Thoracic aorta (tissue), 2 donors: ENCODE data around the gene LAMA5. TPM values are rescaled to one million over a fixed set of nuclear protein-coding genes. Genes with fewer than 3 reads are reported as not detected.

ENCODE experiments used
- ATAC-seq: fragments of 150-250 bp; one replicate; pipeline ENCODE4 v1.8.0; 2017; ENCODE audit warnings: low read depth; ENCODE audit not compliant: insufficient number of reproducible peaks, low FRiP score
- DNase-seq: peaks from one replicate; pipeline ENCODE4 v3.0.0-alpha.2; 2020; ENCODE audit warnings: low spot score
- H3K27ac ChIP-seq, 2 donors: fragments of 200-600 bp; sonication (generic); 1 replicate in 1 of 2; 2 replicates in 1 of 2; pipeline ENCODE4 v1.5.1; 2016; ENCODE audit warnings: mild to moderate bottlenecking in 2 of 2, moderate library complexity in 2 of 2
- H3K27me3 ChIP-seq: fragments of 200-600 bp; sonication (generic); replicated peaks from 2 replicates; pipeline ENCODE4 v1.6.0; 2016; ENCODE audit warnings: mild to moderate bottlenecking; ENCODE audit not compliant: insufficient read depth
- H3K36me3 ChIP-seq: fragments of 200-600 bp; sonication (generic); one replicate; pipeline ENCODE4 v1.5.1; 2016
- H3K4me1 ChIP-seq, 2 donors: fragments of 200-600 bp; sonication (generic); 1 replicate in 1 of 2; 2 replicates in 1 of 2; pipeline versions ENCODE4 v1.5.1 to v1.6.0; 2016; ENCODE audit warnings: low read depth in 2 of 2, mild to moderate bottlenecking in 1 of 2; ENCODE audit not compliant: control insufficient read depth in 1 of 2
- H3K4me3 ChIP-seq: fragments of 200-600 bp; sonication (generic); 2 replicates; pipeline ENCODE4 v1.5.1; 2016; ENCODE audit warnings: mild to moderate bottlenecking
- H3K9me3 ChIP-seq: fragments of 200-600 bp; sonication (generic); 2 replicates; pipeline ENCODE4 v1.5.1; 2016
- CTCF ChIP-seq: fragments of 200-600 bp; sonication (generic); IDR thresholded peaks from one replicate; pipeline ENCODE4 v1.5.1; 2019; ENCODE audit warnings: antibody characterized with exemption
- total RNA-seq, 2 donors: library from RNA; depleted of rRNA; stranded (reverse); fragments of >200 nt; gene quantifications; one replicate each; pipeline versions ENCODE4 v1.1.0 to v1.2.3, GENCODE V29; 2016

LAMA5 gene
- total RNA-seq, 2 donors from 2014 or later: 289 to 333 TPM

- no peak for DNase-seq
- Histone ChIP-seq H3K4me3 (no peak overlapping the region), H3K4me1 (no peaks in the 10 kb centered on the region), H3K27me3 (no peaks in the 10 kb centered on the region), H3K9me3 (no peaks in the 10 kb centered on the region), H3K27ac (no peak overlapping the region), H3K36me3 (peaks cover 52% of the 10 kb centered on the region)
- no peak for TF ChIP-seq CTCF
- ATAC-seq: no peak
Measured at GRCh38 chr20:62288535-62289105, 78.5 kb downstream of the LAMA5 start.

- peaks cover 50% of the 10 kb centered on the region for H3K36me3 ChIP-seq
- no peak for TF ChIP-seq CTCF
- no peak overlapping the region for H3K27ac ChIP-seq
- DNase-seq (no peak), ATAC-seq (no peak)
- H3K4me3 ChIP-seq: no peak overlapping the region
- H3K27me3 ChIP-seq: no peaks in the 10 kb centered on the region
- H3K9me3 ChIP-seq: no peaks in the 10 kb centered on the region
- H3K4me1 ChIP-seq: no peaks in the 10 kb centered on the region
Measured at GRCh38 chr20:62287759-62288534, 79.2 kb downstream of the LAMA5 start.

GRCh38 chr20:62287129-62287528, 80.0 kb downstream of the LAMA5 start:
- no peak for DNase-seq
- Histone ChIP-seq H3K9me3 (no peaks in the 10 kb centered on the region), H3K36me3 (peaks cover 56% of the 10 kb centered on the region), H3K27me3 (no peaks in the 10 kb centered on the region), H3K4me3 (no peak overlapping the region), H3K4me1 (no peaks in the 10 kb centered on the region), H3K27ac (no peak overlapping the region)
- ATAC-seq: no peak
- no peak for TF ChIP-seq CTCF

GRCh38 chr20:62286493-62287064, 80.5 kb downstream of the LAMA5 start:
- no peaks in the 10 kb centered on the region for H3K4me1 ChIP-seq
- no peak overlapping the region for H3K27ac ChIP-seq
- DNase-seq: no peak
- no peaks in the 10 kb centered on the region for H3K9me3 ChIP-seq
- no peak overlapping the region for H3K4me3 ChIP-seq
- no peak for ATAC-seq
- TF ChIP-seq CTCF: no peak
- H3K27me3 ChIP-seq: no peaks in the 10 kb centered on the region
- peaks cover 55% of the 10 kb centered on the region for H3K36me3 ChIP-seq

GRCh38 chr20:62285722-62286121, 81.4 kb downstream of the LAMA5 start:
- ATAC-seq: no peak
- peaks cover 55% of the 10 kb centered on the region for H3K36me3 ChIP-seq

More at GRCh38 chr20:62285722-62286121, 81.4 kb downstream of the LAMA5 start:
- no peak overlapping the region for H3K4me3 ChIP-seq
- no peaks in the 10 kb centered on the region for H3K27me3 ChIP-seq
- H3K9me3 ChIP-seq: no peaks in the 10 kb centered on the region
- TF ChIP-seq CTCF: no peak
- no peak overlapping the region for H3K27ac ChIP-seq
- no peaks in the 10 kb centered on the region for H3K4me1 ChIP-seq
- no peak for DNase-seq
